SK-N-MC (cell line): ENCODE measurements around the gene MYO1A.

ENCODE experiments used
- EZH2 ChIP-seq: fragments of 200-600 bp; sonication (generic); IDR thresholded peaks from one replicate; pipeline ENCODE4 v1.6.1; 2017; ENCODE audit warnings: antibody characterized with exemption
- FOXP2 ChIP-seq: optimal IDR thresholded peaks from 2 replicates; pipeline ENCODE3; 2011; ENCODE audit warnings: mild to moderate bottlenecking, moderate library complexity; ENCODE audit not compliant: insufficient read depth; ENCODE audit errors: extremely low read length, control extremely low read depth
- POLR2AphosphoS5 ChIP-seq: IDR thresholded peaks from 2 replicates; pipeline ENCODE4 v1.6.1; 2012; ENCODE audit warnings: mild to moderate bottlenecking, low read depth, low read length, borderline replicate concordance

DNA sequence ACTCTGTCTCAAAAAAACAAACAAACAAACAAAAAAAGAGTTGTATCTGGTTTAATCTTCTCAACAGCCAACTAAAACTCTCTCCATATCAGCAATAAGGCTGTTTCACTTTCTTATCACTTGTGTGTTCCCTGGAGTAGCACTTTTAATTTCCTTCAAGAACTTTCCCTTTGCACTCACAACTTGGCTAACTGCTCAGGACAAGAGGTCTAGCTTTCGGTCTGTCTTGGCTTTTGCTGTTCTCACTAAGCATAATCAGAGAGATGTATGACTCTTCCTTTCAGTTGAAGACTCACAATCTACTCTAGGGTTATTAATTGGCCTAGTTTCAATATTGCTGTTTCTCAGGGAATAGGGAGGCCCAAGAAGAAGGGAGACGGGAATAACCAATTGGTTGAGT, 16.3 kb upstream of the MYO1A start:
- TF ChIP-seq EZH2 (no peak), POLR2AphosphoS5 (no peak), FOXP2 (no peak)
